K562 (cell line): ENCODE data around the gene RET. TPM values are rescaled to one million over a fixed set of nuclear protein-coding genes. Genes with fewer than 3 reads are reported as not detected.

Source experiments
- ATAC-seq: fragments of 200-7000 bp; cut with Tn5 transposase; 3 replicates; pipeline ENCODE4 v1.9.1; 2020; ENCODE audit warnings: moderate library complexity
- BruUV-seq: library from RNA; stranded (reverse); fragments of 400-500 nt; replicated peaks from 2 replicates; lab custom pipeline; 2021; lab: Mats Ljungman, UMichigan
- CTCF ChIA-PET: fragments of 300-600 bp; formaldehyde crosslinking; extraction: SDS; loops from one replicate; lab custom pipeline; 2021; ENCODE audit warnings: low intra/inter-chr PET ratio; lab: Yijun Ruan, JAX
- POLR2A ChIA-PET: fragments of 300-600, 350-650 bp; sonication (Branson Sonifier 250); formaldehyde crosslinking; extraction: SDS; loops from one replicate; lab custom pipeline; 2021; ENCODE audit warnings: antibody characterized with exemption, inconsistent platforms; lab: Yijun Ruan, JAX
- DNase-seq, 4 experiments: peaks; one replicate each; pipeline versions ENCODE4 v3.0.0 to v3.0.0-alpha.2; 2011 to 2018; ENCODE audit warnings: low spot score in 3 of 4, mixed read lengths in 3 of 4; ENCODE audit errors: extremely low read depth in 1 of 4
- FAIRE-seq: peaks from 2 replicates; lab custom pipeline; 2011; peaks lifted over from hg19 to GRCh38; lab: Jason Lieb, UNC
- H2AFZ ChIP-seq: 2 replicates; pipeline ENCODE4 v1.6.0; 2011; ENCODE audit warnings: low read depth, low read length, control low read depth, inconsistent platforms
- H3K27ac ChIP-seq: fragments of 200-600 bp; 3 replicates; pipeline ENCODE4 v1.8.0; 2011; ENCODE audit warnings: low read depth, mild to moderate bottlenecking, control low read depth, inconsistent platforms, low read length, moderate library complexity, mixed read lengths; ENCODE audit errors: extremely low read depth
- H3K27me3 ChIP-seq, 2 experiments: fragments of 300-600 bp in 1 of 2; 2 replicates in 1 of 2; 3 replicates in 1 of 2; pipeline versions ENCODE4 v1.6.0 to v1.8.0; 2011; ENCODE audit warnings: inconsistent platforms in 2 of 2, low read length in 2 of 2, mild to moderate bottlenecking in 1 of 2, mixed read lengths in 1 of 2, moderate library complexity in 1 of 2; ENCODE audit not compliant: control insufficient read depth in 2 of 2, insufficient read depth in 2 of 2
- H3K36me3 ChIP-seq: fragments of 300-600 bp; 3 replicates; pipeline ENCODE4 v1.8.0; 2011; ENCODE audit warnings: mild to moderate bottlenecking, low read length, inconsistent platforms; ENCODE audit not compliant: control insufficient read depth, insufficient read depth
- H3K4me1 ChIP-seq, 2 experiments: fragments of 200-600 bp in 1 of 2; replicated peaks in 1 of 2; 2 replicates in 1 of 2; 3 replicates in 1 of 2; pipeline versions ENCODE4 v1.5.1 to v1.8.0; 2011; ENCODE audit warnings: inconsistent platforms in 2 of 2, low read length in 2 of 2, mild to moderate bottlenecking in 1 of 2, mixed read lengths in 1 of 2, moderate library complexity in 1 of 2; ENCODE audit not compliant: control insufficient read depth in 2 of 2, insufficient read depth in 2 of 2
- H3K4me2 ChIP-seq: 2 replicates; pipeline ENCODE4 v1.6.1; 2011; ENCODE audit warnings: low read length, control low read depth, inconsistent platforms, mixed read lengths; ENCODE audit not compliant: insufficient read depth
- H3K4me3 ChIP-seq: fragments of 200-600 bp; sonication (generic), shearing (Covaris generic); 2 replicates; pipeline ENCODE4 v1.5.1; 2016; ENCODE audit warnings: control low read depth, inconsistent platforms
- H3K79me2 ChIP-seq: fragments of 200-600 bp; 3 replicates; pipeline ENCODE4 v1.8.0; 2011; ENCODE audit warnings: low read length, inconsistent platforms; ENCODE audit not compliant: control insufficient read depth, insufficient read depth
- H3K9ac ChIP-seq, 2 experiments: 2 replicates each; pipeline versions ENCODE4 v1.6.0 to v1.6.1; 2011; ENCODE audit warnings: low read depth in 2 of 2, low read length in 2 of 2, control low read depth in 1 of 2, inconsistent platforms in 1 of 2, mild to moderate bottlenecking in 1 of 2, mixed read lengths in 1 of 2; ENCODE audit not compliant: insufficient read depth in 1 of 2
- H3K9me1 ChIP-seq: one replicate; pipeline ENCODE4 v1.6.0; 2011; ENCODE audit warnings: inconsistent platforms, mild to moderate bottlenecking, low read length, moderate library complexity; ENCODE audit not compliant: control insufficient read depth, insufficient read depth
- H3K9me3 ChIP-seq: replicated peaks from 2 replicates; pipeline ENCODE4 v1.5.1; 2011; ENCODE audit warnings: low read depth, low read length, inconsistent platforms; ENCODE audit not compliant: control insufficient read depth, insufficient read depth
- H4K20me1 ChIP-seq: replicated peaks from 2 replicates; pipeline ENCODE4 v1.6.1; 2011; ENCODE audit warnings: low read length, inconsistent platforms, mixed read lengths; ENCODE audit not compliant: control insufficient read depth, insufficient read depth
- DDX20 ChIP-seq: fragments of 450-650 bp; IDR thresholded peaks from 2 replicates; pipeline ENCODE4 v1.6.1; 2016; ENCODE audit warnings: missing genetic modification characterization, low read depth, mild to moderate bottlenecking, missing compliant biosample characterization, moderate library complexity
- EGR1 ChIP-seq: fragments of 450-650 bp; conservative IDR thresholded peaks from 2 replicates; pipeline ENCODE4 v1.6.1; 2017; ENCODE audit warnings: mild to moderate bottlenecking
- GATAD2A ChIP-seq: fragments of 450-650 bp; IDR thresholded peaks from 2 replicates; pipeline ENCODE4 v1.6.1; 2017
- KDM2B ChIP-seq: fragments of 250-450 bp; sonication (Bioruptor Pico); IDR thresholded peaks from 2 replicates; pipeline ENCODE4 v1.8.0; 2021; ENCODE audit warnings: mild to moderate bottlenecking, moderate library complexity
- MCM2 ChIP-seq: fragments of 450-650 bp; IDR thresholded peaks from 2 replicates; pipeline ENCODE4 v1.6.1; 2017; ENCODE audit warnings: low read depth, mild to moderate bottlenecking
- NFRKB ChIP-seq: fragments of 450-650 bp; IDR thresholded peaks from 2 replicates; pipeline ENCODE4 v1.6.1; 2016; ENCODE audit warnings: low read depth
- TAF1 ChIP-seq: IDR thresholded peaks from 2 replicates; pipeline ENCODE4 v1.6.1; 2011; ENCODE audit warnings: mild to moderate bottlenecking, low read length, moderate library complexity; ENCODE audit not compliant: insufficient read depth, control insufficient read depth, severe bottlenecking; ENCODE audit errors: extremely low read depth
- TAF15 ChIP-seq: fragments of 200-400 bp; formaldehyde crosslinking; IDR thresholded peaks from 2 replicates; pipeline ENCODE4 v1.6.1; 2017; ENCODE audit warnings: mild to moderate bottlenecking, low read depth, low read length, moderate library complexity
- ZNF253 ChIP-seq: fragments of 250-450 bp; sonication (Bioruptor Pico); conservative IDR thresholded peaks from 2 replicates; pipeline ENCODE4 v1.6.1; 2021; ENCODE audit warnings: mild to moderate bottlenecking
- ZNF830 ChIP-seq: fragments of 250-450 bp; sonication (Bioruptor Pico); IDR thresholded peaks from 2 replicates; pipeline ENCODE4 v1.5.0; 2021; ENCODE audit warnings: mild to moderate bottlenecking
- WGBS: fragments of 100-300 bp; shearing (Covaris generic); methylation state at CpG from one replicate; pipeline ENCODE4 v1.1.6; 2016; ENCODE audit warnings: low coverage, mixed read lengths; ENCODE audit not compliant: insufficient coverage; ENCODE audit errors: missing lambda C conversion rate; 5-methylcytosine and 5-hydroxymethylcytosine counted together
- in situ Hi-C: fragments of 300-500 bp; cut with MboI; formaldehyde crosslinking; loops from 4 replicates; pipeline ENCODE4 v1.15.0; 2018; ENCODE audit warnings: inconsistent platforms, mixed read lengths
- intact Hi-C: fragments of 100-400 bp; cut with micrococcal nuclease; formaldehyde crosslinking; loops from 2 replicates; pipeline ENCODE4 v1.14.2; 2022
- polyA plus RNA-seq, 8 experiments: library from polyadenylated mRNA; depleted of rRNA in 4 of 8; stranded (reverse) in 5 of 8; unstranded in 3 of 8; fragments of >200 nt; fragmentation: Nextera tagmentation in 2 of 8; fragmentation: Illumina TruSeq in 1 of 8; extraction: Ambion mirVana in 2 of 8; extraction: Trizol in 1 of 8; gene quantifications; 2 replicates each; pipeline versions ENCODE4 v1.2.1 to v1.2.3, GENCODE V29; 2011 to 2014; ENCODE audit warnings: inconsistent platforms in 1 of 8, missing spikeins in 1 of 8
- total RNA-seq, 7 experiments: library from RNA; depleted of rRNA in 6 of 7; stranded (reverse); fragments of >200 nt in 6 of 7; fragmentation: Illumina TruSeq in 2 of 7; extraction: Trizol in 2 of 7; gene quantifications; 2 replicates each; pipeline versions ENCODE4 v1.2.1 to v1.2.3, GENCODE V29; 2011 to 2021; ENCODE audit warnings: low replicate concordance in 1 of 7

Gene RET
- total and polyA plus RNA-seq, 9 of the 15 experiments (the other 6 are each of a cell fraction or from before 2014, with no cell fraction given) = 0.04 to 0.05 TPM; not detected in 7

DNA sequence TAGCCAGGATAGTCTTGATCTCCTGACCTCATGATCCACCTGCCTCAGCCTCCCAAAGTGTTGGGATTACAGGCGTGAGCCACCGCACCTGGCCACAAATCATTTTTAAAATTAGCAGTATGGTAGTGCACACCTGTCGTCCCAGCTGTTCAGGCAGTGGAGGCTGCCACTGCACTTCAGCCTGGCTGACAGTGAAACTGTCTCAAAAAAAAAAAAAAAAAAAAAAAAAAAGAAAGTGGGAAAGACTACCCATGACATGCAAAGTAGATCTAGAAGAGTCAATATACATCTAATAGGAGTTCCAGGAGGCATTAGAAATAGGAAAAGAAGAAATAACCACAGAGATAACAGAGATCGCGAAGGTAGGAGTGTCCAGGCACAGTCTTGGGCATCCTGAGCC is 64.6 kb downstream of the RET start:
- peaks cover 9 to 25% of the 10 kb centered on the region in 2 experiments; a peak in 4 of 5 replicates for H3K4me1 ChIP-seq
- no peak overlapping the region for H3K4me2 ChIP-seq
- H3K9me1 ChIP-seq = no peaks in the 10 kb centered on the region
- H3K27me3 ChIP-seq = no peaks in the 10 kb centered on the region
- no TSS peak for BruUV-seq
- no peaks in the 10 kb centered on the region for H4K20me1 ChIP-seq
- DNase-seq = no peak
- intact Hi-C loops = no loop called here
- no peak for TF ChIP-seq KDM2B (CRISPR knock-in tag)
- no peak for TF ChIP-seq EGR1
- no peak for TF ChIP-seq MCM2
- TF ChIP-seq DDX20 (tag) = no peak
- no peak for TF ChIP-seq TAF1
- no peak for TF ChIP-seq ZNF830 (CRISPR knock-in tag)
- no peak for TF ChIP-seq TAF15
- TF ChIP-seq ZNF253 = no peak
- TF ChIP-seq NFRKB = no peak
- TF ChIP-seq GATAD2A = no peak
- H2AFZ ChIP-seq = no peak overlapping the region
- FAIRE-seq = no peak
- H3K4me3 ChIP-seq = no peak overlapping the region
- in situ Hi-C loops = no loop called here
- H3K36me3 ChIP-seq = no peaks in the 10 kb centered on the region
- no peak overlapping the region for H3K9ac ChIP-seq
- ATAC-seq = no peak
- no peaks in the 10 kb centered on the region for H3K9me3 ChIP-seq
- H3K79me2 ChIP-seq = peaks cover 19% of the 10 kb centered on the region; the same call in 2 of the 3 replicates
- POLR2A ChIA-PET = no interaction called here
- CTCF ChIA-PET = interaction anchor here (0.5 kb wide), 1 partner anchor 169 kb away, joined by 3 read pairs; no protein-coding TSS in a partner anchor
- WGBS = 54% methylated on average over 5 of the region's 5 CpGs
- H3K27ac ChIP-seq = no peak overlapping the region
